Bronchial epithelial cell (primary cell): ENCODE data around the gene HRH2. TPM values are rescaled to one million over a fixed set of nuclear protein-coding genes. Genes with fewer than 3 reads are reported as not detected.

ENCODE experiments used
- DNase-seq: peaks from one replicate; pipeline ENCODE4 v3.0.0-alpha.2; 2010; ENCODE audit warnings: low read depth
- FAIRE-seq: peaks from 2 replicates; lab custom pipeline; 2011; peaks lifted over from hg19 to GRCh38; lab: Jason Lieb, UNC
- H3K27me3 ChIP-seq: 2 replicates; pipeline ENCODE4 v1.5.1; 2011; ENCODE audit warnings: low read length; ENCODE audit not compliant: control insufficient read depth, insufficient read depth
- H3K36me3 ChIP-seq: 2 replicates; pipeline ENCODE4 v1.5.1; 2011; ENCODE audit warnings: low read length; ENCODE audit not compliant: control insufficient read depth, insufficient read depth
- H3K4me3 ChIP-seq: 2 replicates; pipeline ENCODE4 v1.5.1; 2011; ENCODE audit warnings: mild to moderate bottlenecking, low read depth, low read length, control low read depth
- total RNA-seq: library from RNA; depleted of rRNA; stranded (reverse); fragments of >200 nt; gene quantifications from 2 replicates; pipeline ENCODE4 v1.2.1, GENCODE V29; 2014
- TF ChIP-seq, protein P1 (sequence below): IDR thresholded peaks from 2 replicates; pipeline ENCODE4 v1.5.1; 2011; ENCODE audit warnings: mild to moderate bottlenecking, moderate library complexity, low read length, control low read depth, inconsistent platforms; ENCODE audit not compliant: insufficient read depth, severe bottlenecking

HRH2 gene
- total RNA-seq, 1 donor from 2014 or later, result not detected

DNA sequence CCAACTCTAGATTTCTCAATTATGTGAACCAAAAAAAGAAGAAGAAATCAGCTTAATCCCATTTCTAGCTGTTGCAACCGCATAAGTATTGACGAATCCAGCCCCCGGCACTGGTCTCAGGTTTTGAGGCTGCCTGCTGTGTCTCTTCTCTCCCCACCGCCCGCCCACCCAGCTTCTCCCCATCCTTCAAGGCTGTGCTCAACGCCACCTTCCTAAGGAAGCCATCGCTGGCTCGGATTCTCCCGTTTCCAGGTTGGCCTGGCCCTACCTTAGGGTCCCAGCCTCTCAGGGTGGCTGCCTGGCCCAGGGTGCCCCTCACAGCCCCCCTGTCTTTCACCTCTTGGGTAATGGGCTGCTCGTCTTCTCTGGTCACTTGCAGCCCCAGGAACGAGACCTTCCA lies 77.8 kb downstream of the HRH2 start:
- no peaks in the 10 kb centered on the region for H3K27me3 ChIP-seq
- no peak overlapping the region for H3K4me3 ChIP-seq
- no peak for DNase-seq
- TF ChIP-seq, protein P1, sequence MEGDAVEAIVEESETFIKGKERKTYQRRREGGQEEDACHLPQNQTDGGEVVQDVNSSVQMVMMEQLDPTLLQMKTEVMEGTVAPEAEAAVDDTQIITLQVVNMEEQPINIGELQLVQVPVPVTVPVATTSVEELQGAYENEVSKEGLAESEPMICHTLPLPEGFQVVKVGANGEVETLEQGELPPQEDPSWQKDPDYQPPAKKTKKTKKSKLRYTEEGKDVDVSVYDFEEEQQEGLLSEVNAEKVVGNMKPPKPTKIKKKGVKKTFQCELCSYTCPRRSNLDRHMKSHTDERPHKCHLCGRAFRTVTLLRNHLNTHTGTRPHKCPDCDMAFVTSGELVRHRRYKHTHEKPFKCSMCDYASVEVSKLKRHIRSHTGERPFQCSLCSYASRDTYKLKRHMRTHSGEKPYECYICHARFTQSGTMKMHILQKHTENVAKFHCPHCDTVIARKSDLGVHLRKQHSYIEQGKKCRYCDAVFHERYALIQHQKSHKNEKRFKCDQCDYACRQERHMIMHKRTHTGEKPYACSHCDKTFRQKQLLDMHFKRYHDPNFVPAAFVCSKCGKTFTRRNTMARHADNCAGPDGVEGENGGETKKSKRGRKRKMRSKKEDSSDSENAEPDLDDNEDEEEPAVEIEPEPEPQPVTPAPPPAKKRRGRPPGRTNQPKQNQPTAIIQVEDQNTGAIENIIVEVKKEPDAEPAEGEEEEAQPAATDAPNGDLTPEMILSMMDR, result no peak
- no peak for FAIRE-seq
- no peaks in the 10 kb centered on the region for H3K36me3 ChIP-seq

DNA sequence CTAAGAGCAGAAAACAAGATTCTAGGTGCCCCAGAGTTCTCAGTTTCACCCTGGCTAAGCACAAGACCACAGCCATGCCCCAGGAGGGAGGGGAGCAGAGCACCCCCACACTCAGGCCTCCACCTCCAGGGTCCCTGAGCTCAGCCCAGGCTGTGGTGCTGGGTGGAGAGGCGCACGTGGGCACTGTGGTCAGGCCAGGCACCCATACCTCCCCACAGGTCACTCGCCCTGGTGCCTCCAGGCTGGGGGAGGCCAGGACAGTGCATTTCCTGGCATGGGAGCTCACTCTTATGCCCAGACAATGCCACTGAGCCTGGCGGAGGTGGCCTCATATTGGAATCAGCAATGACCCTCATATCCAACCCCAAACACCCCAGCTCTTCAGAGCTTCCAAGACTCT lies 78.8 kb downstream of the HRH2 start:
- H3K27me3 ChIP-seq, result no peaks in the 10 kb centered on the region
- DNase-seq (no peak), FAIRE-seq (no peak)
- TF ChIP-seq, protein P1, result no peak
- no peak overlapping the region for H3K4me3 ChIP-seq
- no peaks in the 10 kb centered on the region for H3K36me3 ChIP-seq

DNA sequence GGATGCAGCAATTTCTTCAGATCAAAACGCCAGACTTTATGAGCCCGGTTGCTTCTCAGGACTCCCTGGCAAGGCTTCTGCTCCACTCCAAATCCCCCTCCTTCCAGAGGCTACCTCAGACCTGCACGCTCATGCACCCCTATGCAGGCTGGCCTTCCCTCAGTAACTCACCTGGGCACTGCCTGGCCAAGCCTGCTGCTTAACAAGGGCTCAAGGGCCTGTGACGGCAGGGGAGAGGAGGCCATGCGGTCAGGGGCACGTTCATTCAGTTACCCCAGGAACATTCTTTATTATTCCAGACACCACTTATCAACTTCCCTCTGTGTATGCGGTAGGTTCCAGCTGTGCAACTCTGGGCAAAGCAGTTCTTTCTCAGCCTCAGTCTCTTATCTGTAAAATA lies 79.6 kb downstream of the HRH2 start:
- FAIRE-seq, result no peak
- Histone ChIP-seq H3K27me3 (no peaks in the 10 kb centered on the region), H3K36me3 (no peaks in the 10 kb centered on the region), H3K4me3 (no peak overlapping the region)
- DNase-seq, result no peak
- TF ChIP-seq, protein P1, result no peak

DNA sequence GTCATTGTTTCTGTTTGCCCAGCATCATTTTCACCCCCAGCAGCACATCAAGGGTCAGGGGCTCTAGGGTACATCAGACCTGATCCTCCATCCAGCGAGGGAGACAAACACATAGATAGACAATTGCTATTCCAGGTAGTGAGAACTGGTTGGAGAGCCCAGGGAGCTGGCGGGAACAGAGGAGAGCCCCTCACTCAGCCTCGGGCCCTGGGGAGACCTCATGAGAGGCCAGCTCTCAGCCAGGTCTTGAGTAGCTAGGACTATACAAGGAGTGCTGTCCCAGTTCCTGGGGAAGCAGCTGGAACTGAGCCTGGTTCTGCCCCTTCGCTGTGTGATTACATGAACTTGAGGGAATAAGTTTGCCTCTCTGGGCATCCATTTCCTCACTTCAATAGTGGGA lies 80.3 kb downstream of the HRH2 start:
- H3K27me3 ChIP-seq, result no peaks in the 10 kb centered on the region
- DNase-seq (no peak), FAIRE-seq (no peak)
- no peaks in the 10 kb centered on the region for H3K36me3 ChIP-seq
- TF ChIP-seq, protein P1, result no peak
- no peak overlapping the region for H3K4me3 ChIP-seq

DNA sequence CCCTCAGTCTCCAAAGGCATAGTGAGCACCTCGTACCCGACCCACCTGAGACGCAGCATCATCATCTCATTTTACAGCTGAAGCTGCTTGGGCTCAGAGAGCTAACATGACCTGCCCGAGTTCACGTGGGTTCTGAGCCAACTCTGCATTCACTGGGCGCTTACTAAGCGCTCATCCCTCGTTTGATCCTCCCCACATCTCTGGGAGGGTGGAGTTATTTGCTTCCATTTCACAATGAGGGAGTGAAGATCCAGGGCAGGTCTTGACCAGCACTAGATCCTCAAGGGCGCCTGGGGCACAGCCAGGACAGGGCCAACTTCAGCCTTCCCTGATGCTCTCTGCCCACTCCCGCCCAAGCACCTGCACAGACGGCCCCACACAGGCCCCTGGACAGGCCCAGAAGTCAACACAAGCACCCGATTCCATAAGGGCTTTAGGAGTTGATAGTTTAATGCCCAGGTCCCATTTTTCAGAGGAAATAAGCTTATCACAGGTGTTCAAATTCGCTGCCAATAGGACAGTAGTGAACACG lies 80.8 kb downstream of the HRH2 start:
- DNase-seq (no peak), FAIRE-seq (no peak)

More for the DNA sequence above, 80.8 kb downstream of the HRH2 start:
- Histone ChIP-seq H3K27me3 (no peaks in the 10 kb centered on the region), H3K4me3 (no peak overlapping the region), H3K36me3 (no peaks in the 10 kb centered on the region)
- TF ChIP-seq, protein P1, result no peak
